ENCODE results near the gene KLHDC1.
"Not testable (repeated sequence)": the region's sequence is repeated elsewhere in the genome, so short reads cannot be mapped to it uniquely, and the experiment has no call there.

KLHDC1 gene

DNA sequence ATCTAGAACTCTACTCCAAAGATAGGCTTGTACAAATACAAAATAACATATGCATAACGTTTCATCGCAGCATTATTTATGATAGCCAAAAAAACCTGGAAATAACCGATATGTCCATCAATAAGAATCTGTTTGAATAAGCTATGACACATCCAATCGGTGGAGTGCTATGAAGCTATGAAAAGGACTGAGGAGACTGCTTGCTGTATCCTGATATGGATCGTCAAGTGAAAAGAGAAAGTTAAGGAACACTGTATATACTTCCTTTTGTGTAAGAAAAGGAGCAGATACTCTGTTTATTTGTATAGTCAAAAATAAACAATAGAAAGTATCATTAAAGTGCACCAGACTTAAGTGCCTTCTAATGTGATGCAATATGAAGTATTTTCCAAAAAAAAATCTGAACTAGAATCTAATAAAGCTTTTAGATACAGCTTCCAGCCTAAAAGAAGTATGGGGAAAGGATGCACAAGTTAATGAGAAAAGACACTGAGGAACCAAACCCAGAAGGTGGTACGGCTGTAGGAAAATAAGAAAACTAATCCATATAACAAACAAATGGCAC lies 645 bp upstream of the KLHDC1 start:
- H3K9me2 ChIP-seq (replicated peaks; ENCODE audit: low read depth, low read length) = no peaks in the 10 kb centered on the region
- no peaks in the 10 kb centered on the region for H3K36me3 ChIP-seq (ENCODE audit: insufficient read depth, low read length)
- peaks cover 11% of the 10 kb centered on the region for H3K79me2 ChIP-seq (ENCODE audit: insufficient read depth, low read length)
- H3K4me3 ChIP-seq (ENCODE audit: low read length, poor library complexity, severe bottlenecking) = peak overlapping the region; percentile 76
- TF ChIP-seq, protein P1, sequence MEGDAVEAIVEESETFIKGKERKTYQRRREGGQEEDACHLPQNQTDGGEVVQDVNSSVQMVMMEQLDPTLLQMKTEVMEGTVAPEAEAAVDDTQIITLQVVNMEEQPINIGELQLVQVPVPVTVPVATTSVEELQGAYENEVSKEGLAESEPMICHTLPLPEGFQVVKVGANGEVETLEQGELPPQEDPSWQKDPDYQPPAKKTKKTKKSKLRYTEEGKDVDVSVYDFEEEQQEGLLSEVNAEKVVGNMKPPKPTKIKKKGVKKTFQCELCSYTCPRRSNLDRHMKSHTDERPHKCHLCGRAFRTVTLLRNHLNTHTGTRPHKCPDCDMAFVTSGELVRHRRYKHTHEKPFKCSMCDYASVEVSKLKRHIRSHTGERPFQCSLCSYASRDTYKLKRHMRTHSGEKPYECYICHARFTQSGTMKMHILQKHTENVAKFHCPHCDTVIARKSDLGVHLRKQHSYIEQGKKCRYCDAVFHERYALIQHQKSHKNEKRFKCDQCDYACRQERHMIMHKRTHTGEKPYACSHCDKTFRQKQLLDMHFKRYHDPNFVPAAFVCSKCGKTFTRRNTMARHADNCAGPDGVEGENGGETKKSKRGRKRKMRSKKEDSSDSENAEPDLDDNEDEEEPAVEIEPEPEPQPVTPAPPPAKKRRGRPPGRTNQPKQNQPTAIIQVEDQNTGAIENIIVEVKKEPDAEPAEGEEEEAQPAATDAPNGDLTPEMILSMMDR (conservative IDR thresholded peaks at IDR 0.05; ENCODE audit: low read length) = no peak
- no peak for TF ChIP-seq EZH2phosphoT487 (IDR thresholded peaks at IDR 0.05; ENCODE audit: borderline replicate concordance)
- H3K27me3 ChIP-seq (ENCODE audit: insufficient read depth, low read length, poor library complexity, severe bottlenecking) = no peaks in the 10 kb centered on the region
- H3K4me1 ChIP-seq (ENCODE audit: insufficient read depth, low read length, poor library complexity, severe bottlenecking) = peaks cover 23% of the 10 kb centered on the region
- peak overlapping the region; percentile 68 for H3K9ac ChIP-seq (ENCODE audit: low read depth, low read length, poor library complexity, severe bottlenecking)
- peak overlapping the region; percentile 94 for H2AFZ ChIP-seq (ENCODE audit: low read length)
- no peaks in the 10 kb centered on the region for H4K20me1 ChIP-seq (ENCODE audit: insufficient read depth, low read length, poor library complexity, severe bottlenecking)
- no peaks in the 10 kb centered on the region for H3K9me3 ChIP-seq (ENCODE audit: insufficient read depth, low read depth, low read length)
- peak overlapping the region; percentile 67 for H3K4me2 ChIP-seq (ENCODE audit: low read depth, low read length, poor library complexity, severe bottlenecking)
- peaks cover 16% of the 10 kb centered on the region for H3F3A ChIP-seq (ENCODE audit: low read depth)

GRCh38 chr14:49693735-49694124 lies 810 bp downstream of the KLHDC1 start:
- H3K79me2 ChIP-seq (ENCODE audit: insufficient read depth, low read length); H3K27me3 ChIP-seq (ENCODE audit: insufficient read depth, low read length, poor library complexity, severe bottlenecking); H4K20me1 ChIP-seq (ENCODE audit: insufficient read depth, low read length, poor library complexity, severe bottlenecking); H3K9me2 ChIP-seq (replicated peaks; ENCODE audit: low read depth, low read length); H3K36me3 ChIP-seq (ENCODE audit: insufficient read depth, low read length); H3K9me3 ChIP-seq (ENCODE audit: insufficient read depth, low read depth, low read length): not testable (repeated sequence)
- H2AFZ ChIP-seq (ENCODE audit: low read length) = peak overlapping the region; percentile 94; the same call in 1 of the 2 replicates
- peak overlapping the region; percentile 68 for H3K9ac ChIP-seq (ENCODE audit: low read depth, low read length, poor library complexity, severe bottlenecking)
- peak overlapping the region; percentile 77 for H3K4me2 ChIP-seq (ENCODE audit: low read depth, low read length, poor library complexity, severe bottlenecking)
- peaks cover 16% of the 10 kb centered on the region for H3F3A ChIP-seq (ENCODE audit: low read depth)
- H3K4me3 ChIP-seq (ENCODE audit: low read length, poor library complexity, severe bottlenecking) = peak overlapping the region; percentile 76
- H3K4me1 ChIP-seq (ENCODE audit: insufficient read depth, low read length, poor library complexity, severe bottlenecking) = peaks cover 19% of the 10 kb centered on the region

GRCh38 chr14:49702725-49703124 lies 9.8 kb downstream of the KLHDC1 start:
- TF ChIP-seq EZH2phosphoT487 (IDR thresholded peaks at IDR 0.05; ENCODE audit: borderline replicate concordance) = no peak
- TF ChIP-seq, protein P1 (conservative IDR thresholded peaks at IDR 0.05; ENCODE audit: low read length) = no peak
- no peaks in the 10 kb centered on the region for H3F3A ChIP-seq (ENCODE audit: low read depth)
- H3K27me3 ChIP-seq (ENCODE audit: insufficient read depth, low read length, poor library complexity, severe bottlenecking) = no peaks in the 10 kb centered on the region
- no peaks in the 10 kb centered on the region for H3K36me3 ChIP-seq (ENCODE audit: insufficient read depth, low read length)
- no peak overlapping the region for H3K4me2 ChIP-seq (ENCODE audit: low read depth, low read length, poor library complexity, severe bottlenecking)
- H2AFZ ChIP-seq (ENCODE audit: low read length) = no peak overlapping the region
- H3K9me3 ChIP-seq (ENCODE audit: insufficient read depth, low read depth, low read length) = no peaks in the 10 kb centered on the region
- H3K9me2 ChIP-seq (replicated peaks; ENCODE audit: low read depth, low read length) = no peaks in the 10 kb centered on the region
- H3K4me3 ChIP-seq (ENCODE audit: low read length, poor library complexity, severe bottlenecking) = no peak overlapping the region
- no peaks in the 10 kb centered on the region for H3K4me1 ChIP-seq (ENCODE audit: insufficient read depth, low read length, poor library complexity, severe bottlenecking)
- no peaks in the 10 kb centered on the region for H4K20me1 ChIP-seq (ENCODE audit: insufficient read depth, low read length, poor library complexity, severe bottlenecking)
- no peak overlapping the region for H3K9ac ChIP-seq (ENCODE audit: low read depth, low read length, poor library complexity, severe bottlenecking)
- no peaks in the 10 kb centered on the region for H3K79me2 ChIP-seq (ENCODE audit: insufficient read depth, low read length)

GRCh38 chr14:49703965-49704364 lies 11.0 kb downstream of the KLHDC1 start:
- no peaks in the 10 kb centered on the region for H3K36me3 ChIP-seq (ENCODE audit: insufficient read depth, low read length)
- no peak overlapping the region for H3K9ac ChIP-seq (ENCODE audit: low read depth, low read length, poor library complexity, severe bottlenecking)
- H3K4me3 ChIP-seq (ENCODE audit: low read length, poor library complexity, severe bottlenecking) = no peak overlapping the region
- H3K27me3 ChIP-seq (ENCODE audit: insufficient read depth, low read length, poor library complexity, severe bottlenecking) = no peaks in the 10 kb centered on the region
- no peaks in the 10 kb centered on the region for H3K9me2 ChIP-seq (replicated peaks; ENCODE audit: low read depth, low read length)
- H3K4me2 ChIP-seq (ENCODE audit: low read depth, low read length, poor library complexity, severe bottlenecking) = no peak overlapping the region
- H3F3A ChIP-seq (ENCODE audit: low read depth) = no peaks in the 10 kb centered on the region
- no peaks in the 10 kb centered on the region for H4K20me1 ChIP-seq (ENCODE audit: insufficient read depth, low read length, poor library complexity, severe bottlenecking)
- H2AFZ ChIP-seq (ENCODE audit: low read length) = no peak overlapping the region
- no peaks in the 10 kb centered on the region for H3K79me2 ChIP-seq (ENCODE audit: insufficient read depth, low read length)
- TF ChIP-seq, protein P1 (conservative IDR thresholded peaks at IDR 0.05; ENCODE audit: low read length) = no peak
- TF ChIP-seq EZH2phosphoT487 (IDR thresholded peaks at IDR 0.05; ENCODE audit: borderline replicate concordance) = no peak
- no peaks in the 10 kb centered on the region for H3K4me1 ChIP-seq (ENCODE audit: insufficient read depth, low read length, poor library complexity, severe bottlenecking)
- H3K9me3 ChIP-seq (ENCODE audit: insufficient read depth, low read depth, low read length) = no peaks in the 10 kb centered on the region

- H3K4me2 ChIP-seq (ENCODE audit: low read depth, low read length, poor library complexity, severe bottlenecking); H3K9me3 ChIP-seq (ENCODE audit: insufficient read depth, low read depth, low read length); H3K9ac ChIP-seq (ENCODE audit: low read depth, low read length, poor library complexity, severe bottlenecking); H4K20me1 ChIP-seq (ENCODE audit: insufficient read depth, low read length, poor library complexity, severe bottlenecking); H3K4me1 ChIP-seq (ENCODE audit: insufficient read depth, low read length, poor library complexity, severe bottlenecking); H3K79me2 ChIP-seq (ENCODE audit: insufficient read depth, low read length); H2AFZ ChIP-seq (ENCODE audit: low read length); H3K9me2 ChIP-seq (replicated peaks; ENCODE audit: low read depth, low read length); H3F3A ChIP-seq (ENCODE audit: low read depth); H3K36me3 ChIP-seq (ENCODE audit: insufficient read depth, low read length); H3K27me3 ChIP-seq (ENCODE audit: insufficient read depth, low read length, poor library complexity, severe bottlenecking); H3K4me3 ChIP-seq (ENCODE audit: low read length, poor library complexity, severe bottlenecking): not testable (repeated sequence)
These were observed 11.6 kb downstream of the KLHDC1 start for GRCh38 chr14:49704471-49704870.
